ENCODE measurements around the gene UCHL5. TPM values are rescaled to one million over a fixed set of nuclear protein-coding genes. Genes with fewer than 3 reads are reported as not detected.

The UCHL5 gene, protein sequence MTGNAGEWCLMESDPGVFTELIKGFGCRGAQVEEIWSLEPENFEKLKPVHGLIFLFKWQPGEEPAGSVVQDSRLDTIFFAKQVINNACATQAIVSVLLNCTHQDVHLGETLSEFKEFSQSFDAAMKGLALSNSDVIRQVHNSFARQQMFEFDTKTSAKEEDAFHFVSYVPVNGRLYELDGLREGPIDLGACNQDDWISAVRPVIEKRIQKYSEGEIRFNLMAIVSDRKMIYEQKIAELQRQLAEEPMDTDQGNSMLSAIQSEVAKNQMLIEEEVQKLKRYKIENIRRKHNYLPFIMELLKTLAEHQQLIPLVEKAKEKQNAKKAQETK
- 14.7 and 23.0 TPM in 2 replicates for total RNA-seq

DNA sequence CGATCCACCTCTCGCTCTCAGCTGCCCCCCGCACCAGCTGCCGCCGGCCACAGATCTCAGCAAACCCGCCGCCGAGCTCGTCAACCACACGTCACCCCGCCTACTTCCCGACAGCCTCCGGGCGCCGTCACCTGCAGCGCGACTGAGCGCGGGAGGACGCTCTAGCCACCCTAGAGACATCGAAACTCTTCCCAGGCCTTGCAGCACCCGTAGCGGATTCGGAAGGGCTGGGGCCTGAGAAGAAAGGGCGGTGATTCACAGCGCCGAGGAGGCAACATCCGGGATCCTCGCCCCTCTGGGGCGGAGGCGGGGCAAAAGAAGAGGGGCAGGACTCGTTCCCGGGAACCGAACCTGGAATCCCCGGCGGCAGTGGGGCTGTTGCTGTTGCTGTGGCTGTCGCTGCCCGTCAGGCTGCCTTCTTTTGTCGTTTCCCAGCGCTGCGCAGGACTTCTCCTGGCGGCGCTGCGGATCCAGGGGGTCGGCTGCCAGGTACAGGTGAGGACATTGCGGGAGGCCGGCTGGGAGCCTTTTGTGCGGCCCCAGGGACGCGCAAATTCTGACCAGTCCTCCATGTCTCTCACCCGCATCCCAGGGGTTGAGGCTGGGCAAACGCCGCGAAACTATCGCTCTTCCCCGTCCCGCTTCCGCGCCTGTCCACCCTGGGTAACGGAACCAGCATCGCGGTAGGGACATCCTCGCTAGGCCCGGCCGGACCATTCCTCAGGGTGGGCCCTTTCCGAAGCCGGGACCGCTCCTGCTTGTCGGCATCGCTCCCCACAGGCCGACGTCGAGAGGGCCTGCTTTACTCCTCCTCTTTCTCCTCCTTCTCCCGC is at the start of gene UCHL5, which contains the start of gene RO60:
TSS of gene UCHL5 (minus strand) at position 79 of the 833 bp plus-strand sequence. CDS start 100 bp downstream, outside the sequence.
TSS of gene RO60 (plus strand) at position 331 of the 833 bp plus-strand sequence. CDS start 9,443 bp downstream, outside the sequence.

DNA sequence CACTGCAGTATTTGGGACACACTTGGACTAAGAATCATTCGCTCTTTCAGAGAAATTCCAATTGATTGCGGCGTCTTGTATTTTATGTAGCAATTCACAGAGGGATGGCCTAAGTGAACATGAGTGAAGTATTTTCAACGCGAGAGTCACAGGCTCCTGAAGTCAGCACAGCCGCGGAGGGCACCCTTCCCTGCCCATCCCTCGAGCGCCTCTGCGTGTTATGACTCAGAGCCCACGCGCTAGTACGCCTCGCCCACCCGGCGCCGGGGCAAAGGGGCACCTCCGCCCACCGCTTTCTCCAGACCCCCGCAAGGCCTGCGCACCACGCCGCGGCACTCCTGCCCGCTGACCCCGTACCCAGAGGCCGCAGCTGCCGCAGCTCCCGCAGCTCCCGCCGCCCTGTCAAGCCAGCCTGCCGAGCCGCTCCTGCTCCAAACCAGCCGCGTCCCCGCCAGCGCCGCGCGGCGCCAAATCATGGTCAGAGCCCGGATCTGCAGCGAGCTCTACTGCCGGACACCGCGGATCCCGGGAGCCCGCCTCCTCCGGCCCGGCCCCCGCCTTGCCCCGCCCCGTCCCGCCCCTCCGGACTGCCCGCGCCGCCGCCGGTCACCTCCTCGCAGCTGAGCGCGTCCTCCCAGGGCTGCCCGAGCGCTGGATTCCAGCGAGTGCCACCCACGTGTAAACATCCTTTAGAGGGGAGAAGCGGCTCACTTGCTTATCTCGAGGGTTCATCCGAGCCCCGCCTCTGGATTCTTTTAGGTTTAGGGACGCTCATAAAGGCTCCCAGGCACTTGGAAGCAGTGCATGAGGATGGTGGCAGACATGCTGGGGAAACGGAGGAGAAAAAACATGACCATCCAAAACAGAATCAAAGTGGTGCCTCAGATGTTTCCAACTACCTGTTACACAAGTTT is 46.0 kb upstream of the UCHL5 start, which contains the start of gene GLRX2:
TSS of gene GLRX2 (minus strand) at position 508 of the 914 bp plus-strand sequence. CDS start at position 476, 32 bp downstream.

Other genes with a start within 250 kb of the UCHL5 start
- 94.7 and 118 TPM in 2 replicates for gene RO60, start 252 bp upstream of the UCHL5 start, total RNA-seq
- gene GLRX2, start 46.1 kb upstream of the UCHL5 start, total RNA-seq, result 12.5 and 14.9 TPM in 2 replicates
- gene CDC73, start 62.7 kb upstream of the UCHL5 start, total RNA-seq, result 14.1 and 17.3 TPM in 2 replicates
- gene B3GALT2, start 127.3 kb upstream of the UCHL5 start, total RNA-seq, result 0.24 and 1.8 TPM in 2 replicates

All from epithelial cell of alveolus of lung (primary cell).